Embryonic facial prominence (tissue), 1 donor: ENCODE results near the gene TRAP1.
"Not testable (repeated sequence)": the region's sequence is repeated elsewhere in the genome, so short reads cannot be mapped to it uniquely, and the experiment has no call there.

Experiments used
- DNase-seq: peaks from one replicate; pipeline ENCODE4 v3.0.0-alpha.2; 2016; ENCODE audit errors: extremely low spot score

The TRAP1 gene

GRCh38 chr16:3736116-3736515 lies 18.8 kb upstream of the TRAP1 start:
- DNase-seq = no peak

- no peak for DNase-seq
Observed at GRCh38 chr16:3735541-3735940, 18.2 kb upstream of the TRAP1 start.

GRCh38 chr16:3734758-3735221 lies 17.5 kb upstream of the TRAP1 start:
- DNase-seq = no peak

GRCh38 chr16:3734084-3734757 lies 16.9 kb upstream of the TRAP1 start:
- no peak for DNase-seq

- DNase-seq = no peak
Observed at GRCh38 chr16:3732171-3732570, 14.8 kb upstream of the TRAP1 start.

- DNase-seq = no peak
Observed at GRCh38 chr16:3731126-3731935, 14.0 kb upstream of the TRAP1 start.

GRCh38 chr16:3730161-3731125 lies 13.1 kb upstream of the TRAP1 start:
- DNase-seq = no peak

GRCh38 chr16:3729161-3730112 lies 12.1 kb upstream of the TRAP1 start:
- DNase-seq = no peak

- DNase-seq = no peak
Observed at GRCh38 chr16:3728424-3729160, 11.3 kb upstream of the TRAP1 start.

- no peak for DNase-seq
Observed at GRCh38 chr16:3727806-3728381, 10.6 kb upstream of the TRAP1 start.

GRCh38 chr16:3726021-3726687 lies 8.8 kb upstream of the TRAP1 start:
- DNase-seq = no peak

GRCh38 chr16:3725276-3725675 lies 8.0 kb upstream of the TRAP1 start:
- no peak for DNase-seq

- DNase-seq = no peak
Observed at GRCh38 chr16:3722508-3722907, 5.2 kb upstream of the TRAP1 start.

- DNase-seq = no peak
Observed at GRCh38 chr16:3720418-3720817, 3.1 kb upstream of the TRAP1 start.

- no peak for DNase-seq
Observed at GRCh38 chr16:3718628-3719027, 1.3 kb upstream of the TRAP1 start.

GRCh38 chr16:3718019-3718391 lies 681 bp upstream of the TRAP1 start:
- DNase-seq = no peak

GRCh38 chr16:3716831-3717234 lies 491 bp downstream of the TRAP1 start:
- no peak for DNase-seq

- DNase-seq = no peak
Observed at GRCh38 chr16:3715430-3715829, 1.9 kb downstream of the TRAP1 start.

- DNase-seq = not testable (repeated sequence)
Observed at GRCh38 chr16:3714378-3714777, 2.9 kb downstream of the TRAP1 start.
